Ectodermal cell (in vitro differentiated cells): ENCODE results near the gene CST3.

ENCODE experiments used
- H3K27ac ChIP-seq: 2 replicates; pipeline ENCODE4 v1.7.0; 2013; ENCODE audit warnings: mild to moderate bottlenecking, low read depth, low read length; ENCODE audit not compliant: insufficient read depth, poor library complexity, severe bottlenecking
- H3K27me3 ChIP-seq: 2 replicates; pipeline ENCODE4 v1.7.0; 2013; ENCODE audit warnings: mild to moderate bottlenecking, low read length; ENCODE audit not compliant: insufficient read depth, control insufficient read depth, poor library complexity, severe bottlenecking
- H3K36me3 ChIP-seq: one replicate; pipeline ENCODE4 v1.7.0; 2013; ENCODE audit warnings: low read length; ENCODE audit not compliant: control insufficient read depth, insufficient read depth
- H3K4me1 ChIP-seq: one replicate; pipeline ENCODE4 v1.7.0; 2013; ENCODE audit warnings: low read length; ENCODE audit not compliant: control insufficient read depth, insufficient read depth
- H3K4me3 ChIP-seq: 2 replicates; pipeline ENCODE4 v1.7.0; 2013; ENCODE audit warnings: low read depth, low read length, control low read depth; ENCODE audit not compliant: insufficient read depth
- H3K9me3 ChIP-seq: 2 replicates; pipeline ENCODE4 v1.7.0; 2013; ENCODE audit warnings: mild to moderate bottlenecking, low read length, moderate library complexity; ENCODE audit not compliant: control insufficient read depth
- whole genome bisulfite sequencing, 2 experiments: methylation state at CpG; one replicate each; pipeline ENCODE4 v1.1.7; 2013; ENCODE audit warnings: missing lambda C conversion rate in 2 of 2; 5-methylcytosine and 5-hydroxymethylcytosine counted together

Gene CST3

GRCh38 chr20:23588434-23589403 lies 49.0 kb downstream of the CST3 start:
- WGBS, 2 experiments: 77 to 79% methylated on average over 10 of the region's 10 CpGs
- no peak overlapping the region for H3K4me3 ChIP-seq

DNA sequence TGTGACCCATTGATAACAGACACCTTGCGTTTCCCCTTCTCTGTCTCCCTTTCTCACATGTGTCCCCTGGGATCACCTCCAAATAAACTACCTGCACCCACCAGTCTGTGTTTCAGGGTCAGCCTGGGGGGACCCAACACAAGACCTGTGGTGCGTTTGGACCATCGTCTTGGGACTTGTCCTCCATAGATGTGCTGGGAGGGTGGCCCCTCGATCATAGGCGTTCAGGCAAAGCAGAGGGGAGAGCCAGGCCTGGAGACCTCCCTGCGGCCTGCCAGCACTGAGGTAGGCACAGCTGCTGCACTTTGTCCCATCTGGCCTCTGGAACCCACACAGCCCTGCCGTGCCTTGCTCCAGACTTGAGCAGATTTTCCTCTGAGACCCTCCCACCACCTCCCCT lies 50.1 kb downstream of the CST3 start:
- whole genome bisulfite sequencing, 2 experiments: 78 to 82% methylated on average over 7 of the region's 7 CpGs
- no peak overlapping the region for H3K27ac ChIP-seq
- no peaks in the 10 kb centered on the region for H3K9me3 ChIP-seq
- no peaks in the 10 kb centered on the region for H3K36me3 ChIP-seq
- no peaks in the 10 kb centered on the region for H3K4me1 ChIP-seq
- no peak overlapping the region for H3K4me3 ChIP-seq
- H3K27me3 ChIP-seq: no peaks in the 10 kb centered on the region

More at GRCh38 chr20:23588434-23589403, 49.0 kb downstream of the CST3 start:
- no peaks in the 10 kb centered on the region for H3K4me1 ChIP-seq
- H3K27ac ChIP-seq: no peak overlapping the region
- H3K36me3 ChIP-seq: no peaks in the 10 kb centered on the region
- no peaks in the 10 kb centered on the region for H3K27me3 ChIP-seq
- H3K9me3 ChIP-seq: no peaks in the 10 kb centered on the region

- H3K9me3 ChIP-seq: no peaks in the 10 kb centered on the region
- H3K27me3 ChIP-seq: no peaks in the 10 kb centered on the region
- H3K4me1 ChIP-seq: no peaks in the 10 kb centered on the region
- 82 to 83% methylated on average over 13 of the region's 13 CpGs for whole genome bisulfite sequencing, 2 experiments
- no peaks in the 10 kb centered on the region for H3K36me3 ChIP-seq
- no peak overlapping the region for H3K27ac ChIP-seq
- no peak overlapping the region for H3K4me3 ChIP-seq
Observed at GRCh38 chr20:23586735-23587525, 50.8 kb downstream of the CST3 start.

GRCh38 chr20:23585808-23586734 lies 51.7 kb downstream of the CST3 start:
- H3K36me3 ChIP-seq: no peaks in the 10 kb centered on the region
- H3K4me1 ChIP-seq: no peaks in the 10 kb centered on the region
- WGBS, 2 experiments: 88 to 91% methylated on average over 5 of the region's 5 CpGs
- no peak overlapping the region for H3K4me3 ChIP-seq
- H3K27ac ChIP-seq: no peak overlapping the region
- H3K27me3 ChIP-seq: no peaks in the 10 kb centered on the region
- no peaks in the 10 kb centered on the region for H3K9me3 ChIP-seq

GRCh38 chr20:23585449-23585807 lies 52.3 kb downstream of the CST3 start:
- no peaks in the 10 kb centered on the region for H3K27me3 ChIP-seq
- no peaks in the 10 kb centered on the region for H3K9me3 ChIP-seq
- no peaks in the 10 kb centered on the region for H3K4me1 ChIP-seq
- H3K36me3 ChIP-seq: no peaks in the 10 kb centered on the region
- no peak overlapping the region for H3K4me3 ChIP-seq
- no peak overlapping the region for H3K27ac ChIP-seq
- WGBS, 2 experiments: 93 to 94% methylated on average over 5 of the region's 5 CpGs

DNA sequence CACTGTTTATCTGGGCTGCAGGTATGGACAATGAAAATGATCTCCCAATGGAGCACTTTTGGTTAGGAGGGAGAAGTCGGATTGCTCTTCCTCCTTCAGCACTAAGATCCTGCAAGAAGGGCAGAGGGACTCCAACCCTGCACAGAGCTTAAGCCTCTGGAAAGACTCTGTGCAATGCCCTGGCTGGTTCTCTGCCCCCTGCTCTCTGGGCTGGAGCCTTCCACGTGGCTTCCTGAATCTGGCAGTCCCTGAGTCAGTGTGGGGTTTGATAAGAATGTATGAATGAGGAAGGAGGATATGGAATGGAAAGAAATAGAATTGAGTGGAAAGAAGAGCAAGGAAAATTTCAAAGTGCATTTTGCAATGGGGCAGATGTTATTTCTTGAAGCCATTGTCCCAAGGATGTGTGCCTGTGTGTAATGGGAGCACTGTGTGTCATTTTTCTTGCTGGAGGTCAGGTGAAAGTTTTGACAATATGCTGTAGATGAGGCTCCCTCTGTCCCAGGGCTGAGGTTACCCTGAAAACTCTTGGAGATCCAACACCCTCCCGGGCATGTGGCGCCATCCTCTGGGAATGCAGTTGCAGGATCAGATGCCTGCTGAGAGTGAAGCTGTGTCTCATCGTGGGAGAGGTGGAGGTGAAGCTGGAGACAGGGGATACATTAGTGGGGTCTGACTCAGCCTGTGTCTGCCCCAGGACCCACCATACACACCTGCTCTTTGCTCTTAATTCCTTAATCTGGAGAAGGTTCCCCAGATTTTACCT lies 53.1 kb downstream of the CST3 start:
- H3K27ac ChIP-seq: no peak overlapping the region
- no peaks in the 10 kb centered on the region for H3K36me3 ChIP-seq
- no peaks in the 10 kb centered on the region for H3K9me3 ChIP-seq
- no peaks in the 10 kb centered on the region for H3K27me3 ChIP-seq
- H3K4me3 ChIP-seq: no peak overlapping the region
- no peaks in the 10 kb centered on the region for H3K4me1 ChIP-seq
- WGBS, 2 experiments: 82 to 87% methylated on average over 5 of the region's 5 CpGs
